ENCODE results near the gene C3orf80. TPM values are rescaled to one million over a fixed set of nuclear protein-coding genes. Genes with fewer than 3 reads are reported as not detected.

Gene C3orf80
- total RNA-seq (2022; extraction: Qiagen RNA extraction; ENCODE audit: low read depth) = 1.3 to 1.8 TPM (median 1.4 TPM) in 5 replicates

GRCh38 chr3:160225176-160226025, at the start of gene C3orf80:
TSS of gene C3orf80 (plus strand) at chr3:160225422. CDS start at chr3:160225636, 214 bp downstream.

Other genes with a start within 250 kb of the C3orf80 start
- 0.61 to 1.2 TPM (median 0.98 TPM) in 5 replicates for gene IL12A, start 236.6 kb upstream of the C3orf80 start, total RNA-seq (2022; extraction: Qiagen RNA extraction; ENCODE audit: low read depth)
- gene IFT80, start 173.8 kb downstream of the C3orf80 start, total RNA-seq (2022; extraction: Qiagen RNA extraction; ENCODE audit: low read depth) = 8.2 to 15.6 TPM (median 12.2 TPM) in 5 replicates
- 78.5 to 103 TPM (median 85.7 TPM) in 5 replicates for gene SMC4, start 174.2 kb downstream of the C3orf80 start, total RNA-seq (2022; extraction: Qiagen RNA extraction; ENCODE audit: low read depth)
- gene TRIM59, start 224.4 kb downstream of the C3orf80 start, total RNA-seq (2022; extraction: Qiagen RNA extraction; ENCODE audit: low read depth) = 6.3 to 12.4 TPM (median 9.0 TPM) in 5 replicates